ENCODE measurements around the gene TRIM26. TPM values are rescaled to one million over a fixed set of nuclear protein-coding genes. Genes with fewer than 3 reads are reported as not detected.

Gene TRIM26
- total RNA-seq, 1 experiment from 2014 or later, result 44.8 TPM

- in situ Hi-C loops (cut with HindIII; ENCODE audit: low pct_unique_long_range_greater_than_20kb, low sequenced_read_pairs), result no loop called here
- BruUV-seq (replicated peaks), result no TSS peak
- CTCF ChIA-PET, result interaction anchor here (0.7 kb wide), 1 partner anchor 8 kb away, joined by 3 read pairs; no protein-coding TSS in a partner anchor
Observed at GRCh38 chr6:30195951-30196350, 17.3 kb downstream of the TRIM26 start.

DNA sequence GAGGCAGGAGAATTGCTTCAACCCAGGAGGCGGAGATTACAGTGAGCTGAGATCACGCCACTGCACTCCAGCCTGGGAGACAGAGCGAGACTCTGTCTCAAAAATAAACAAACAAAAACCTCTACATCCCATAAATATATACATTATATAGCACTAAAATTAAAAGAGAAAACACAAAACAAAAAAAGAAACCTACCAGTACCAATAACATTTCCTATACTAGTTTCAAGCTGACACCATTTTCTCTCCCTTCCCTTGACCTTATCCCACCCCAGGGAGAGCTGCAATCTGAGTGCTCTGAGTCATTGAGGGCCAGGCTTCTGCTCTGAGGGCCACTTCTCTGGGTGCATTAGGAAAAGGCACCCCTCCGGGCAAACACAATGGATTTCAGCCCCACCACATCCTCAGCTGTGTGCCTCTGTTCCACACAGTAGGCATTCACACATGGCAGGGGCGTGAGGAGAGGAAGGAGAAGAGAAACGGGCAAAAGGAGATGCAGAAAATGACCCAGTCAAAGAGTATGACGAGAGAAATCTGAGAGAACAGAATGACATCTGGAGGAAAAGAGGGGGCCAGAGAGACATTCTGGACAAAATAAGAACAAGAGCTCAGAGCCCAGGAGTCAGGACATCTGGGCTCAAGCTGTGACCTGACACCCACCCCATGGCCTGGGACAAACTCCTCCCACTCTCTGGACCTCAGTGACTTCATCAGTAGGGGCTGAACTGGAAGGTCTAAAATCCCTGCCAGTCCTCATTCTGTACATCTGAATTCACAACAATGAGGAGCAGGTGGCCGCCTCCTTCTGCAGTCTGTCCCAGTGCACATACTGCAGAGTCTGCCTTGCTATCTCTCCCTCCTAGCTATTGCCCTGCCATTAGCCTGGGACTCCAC, 18.2 kb downstream of the TRIM26 start:
- peaks cover 8% of the 10 kb centered on the region; the same call in 1 of the 2 replicates for H3K36me3 ChIP-seq (ENCODE audit: control insufficient read depth, insufficient read depth, low read length)
- no peak overlapping the region for H3K27ac ChIP-seq (ENCODE audit: low read length)
- intact Hi-C loops (cut with micrococcal nuclease; ENCODE audit: unreplicated experiment), result no loop called here
- no peaks in the 10 kb centered on the region for H3K4me1 ChIP-seq (ENCODE audit: control insufficient read depth, insufficient read depth, low read length)
- ChIA-PET CTCF (no interaction called here), POLR2A (no interaction called here)
- no TSS peak for BruUV-seq (replicated peaks)
- TF ChIP-seq SIN3A (IDR thresholded peaks at IDR 0.05; ENCODE audit: borderline replicate concordance, insufficient read depth, low read depth, low read length), result no peak
- TF ChIP-seq REST (IDR thresholded peaks at IDR 0.05; ENCODE audit: insufficient read depth in 1 of 2, low read depth in 2 of 2, low read length in 1 of 2), result no peak
- no peak for TF ChIP-seq POLR2AphosphoS5 (IDR thresholded peaks at IDR 0.05; ENCODE audit: low read depth, low read length)
- no peak for TF ChIP-seq TCF7L2 (IDR thresholded peaks at IDR 0.05; ENCODE audit: low read depth, low read length)
- TF ChIP-seq, protein P1, sequence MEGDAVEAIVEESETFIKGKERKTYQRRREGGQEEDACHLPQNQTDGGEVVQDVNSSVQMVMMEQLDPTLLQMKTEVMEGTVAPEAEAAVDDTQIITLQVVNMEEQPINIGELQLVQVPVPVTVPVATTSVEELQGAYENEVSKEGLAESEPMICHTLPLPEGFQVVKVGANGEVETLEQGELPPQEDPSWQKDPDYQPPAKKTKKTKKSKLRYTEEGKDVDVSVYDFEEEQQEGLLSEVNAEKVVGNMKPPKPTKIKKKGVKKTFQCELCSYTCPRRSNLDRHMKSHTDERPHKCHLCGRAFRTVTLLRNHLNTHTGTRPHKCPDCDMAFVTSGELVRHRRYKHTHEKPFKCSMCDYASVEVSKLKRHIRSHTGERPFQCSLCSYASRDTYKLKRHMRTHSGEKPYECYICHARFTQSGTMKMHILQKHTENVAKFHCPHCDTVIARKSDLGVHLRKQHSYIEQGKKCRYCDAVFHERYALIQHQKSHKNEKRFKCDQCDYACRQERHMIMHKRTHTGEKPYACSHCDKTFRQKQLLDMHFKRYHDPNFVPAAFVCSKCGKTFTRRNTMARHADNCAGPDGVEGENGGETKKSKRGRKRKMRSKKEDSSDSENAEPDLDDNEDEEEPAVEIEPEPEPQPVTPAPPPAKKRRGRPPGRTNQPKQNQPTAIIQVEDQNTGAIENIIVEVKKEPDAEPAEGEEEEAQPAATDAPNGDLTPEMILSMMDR (IDR thresholded peaks at IDR 0.05), result no peak
- no peak overlapping the region for H3K4me3 ChIP-seq (ENCODE audit: low read depth in 2 of 2, low read length in 2 of 2)
- in situ Hi-C loops (cut with HindIII; ENCODE audit: low pct_unique_long_range_greater_than_20kb, low sequenced_read_pairs), result no loop called here
- no peak for DNase-seq (ENCODE audit: low read depth, low spot score)
- H3K9me3 ChIP-seq (ENCODE audit: control insufficient read depth, insufficient read depth, low read depth, low read length), result no peaks in the 10 kb centered on the region
- H3K27me3 ChIP-seq (ENCODE audit: control insufficient read depth, insufficient read depth, low read length), result no peaks in the 10 kb centered on the region
- peak; percentile 36; the same call in 1 of the 2 replicates for ATAC-seq

More at GRCh38 chr6:30195951-30196350, 17.3 kb downstream of the TRIM26 start:
- Histone ChIP-seq H3K27me3 (ENCODE audit: control insufficient read depth, insufficient read depth, low read length) (no peaks in the 10 kb centered on the region), H3K36me3 (ENCODE audit: control insufficient read depth, insufficient read depth, low read length) (peaks cover 13% of the 10 kb centered on the region; the same call in 1 of the 2 replicates), H3K27ac (ENCODE audit: low read length) (no peak overlapping the region), H3K4me1 (ENCODE audit: control insufficient read depth, insufficient read depth, low read length) (no peaks in the 10 kb centered on the region), H3K4me3 (ENCODE audit: low read depth in 2 of 2, low read length in 2 of 2) (no peak overlapping the region), H3K9me3 (ENCODE audit: control insufficient read depth, insufficient read depth, low read depth, low read length) (no peaks in the 10 kb centered on the region)
- no peak for ATAC-seq
- intact Hi-C loops (cut with micrococcal nuclease; ENCODE audit: unreplicated experiment), result no loop called here
- no peak for DNase-seq (ENCODE audit: low read depth, low spot score)
- TF ChIP-seq POLR2AphosphoS5 (IDR thresholded peaks at IDR 0.05; ENCODE audit: low read depth, low read length), result no peak
- POLR2A ChIA-PET, result no interaction called here

GRCh38 chr6:30192076-30192475, 21.1 kb downstream of the TRIM26 start:
- TF ChIP-seq, protein P1 (IDR thresholded peaks at IDR 0.05), result no peak
- TF ChIP-seq POLR2AphosphoS5 (IDR thresholded peaks at IDR 0.05; ENCODE audit: low read depth, low read length), result no peak
- no peak for TF ChIP-seq REST (IDR thresholded peaks at IDR 0.05; ENCODE audit: insufficient read depth in 1 of 2, low read depth in 2 of 2, low read length in 1 of 2)
- no peak for TF ChIP-seq SIN3A (IDR thresholded peaks at IDR 0.05; ENCODE audit: borderline replicate concordance, insufficient read depth, low read depth, low read length)
- TF ChIP-seq TCF7L2 (IDR thresholded peaks at IDR 0.05; ENCODE audit: low read depth, low read length), result no peak
- ATAC-seq, result no peak
- H3K4me1 ChIP-seq (ENCODE audit: control insufficient read depth, insufficient read depth, low read length), result no peaks in the 10 kb centered on the region
- in situ Hi-C loops (cut with HindIII; ENCODE audit: low pct_unique_long_range_greater_than_20kb, low sequenced_read_pairs), result no loop called here
- DNase-seq (ENCODE audit: low read depth, low spot score), result no peak
- CTCF ChIA-PET, result no interaction called here
- POLR2A ChIA-PET, result no interaction called here
- H3K36me3 ChIP-seq (ENCODE audit: control insufficient read depth, insufficient read depth, low read length), result peaks cover 11% of the 10 kb centered on the region
- no TSS peak for BruUV-seq (replicated peaks)
- no peak overlapping the region for H3K27ac ChIP-seq (ENCODE audit: low read length)
- H3K27me3 ChIP-seq (ENCODE audit: control insufficient read depth, insufficient read depth, low read length), result no peaks in the 10 kb centered on the region
- H3K9me3 ChIP-seq (ENCODE audit: control insufficient read depth, insufficient read depth, low read depth, low read length), result no peaks in the 10 kb centered on the region
- intact Hi-C loops (cut with micrococcal nuclease; ENCODE audit: unreplicated experiment), result no loop called here
- no peak overlapping the region for H3K4me3 ChIP-seq (ENCODE audit: low read depth in 2 of 2, low read length in 2 of 2)

All from Panc1 (cell line).